ENCODE results near the gene POU6F2. TPM values are rescaled to one million over a fixed set of nuclear protein-coding genes. Genes with fewer than 3 reads are reported as not detected.
"Not testable (repeated sequence)": the region's sequence is repeated elsewhere in the genome, so short reads cannot be mapped to it uniquely, and the experiment has no call there.

POU6F2 gene
- polyA plus RNA-seq, 6 donors from 2014 or later = not detected

DNA sequence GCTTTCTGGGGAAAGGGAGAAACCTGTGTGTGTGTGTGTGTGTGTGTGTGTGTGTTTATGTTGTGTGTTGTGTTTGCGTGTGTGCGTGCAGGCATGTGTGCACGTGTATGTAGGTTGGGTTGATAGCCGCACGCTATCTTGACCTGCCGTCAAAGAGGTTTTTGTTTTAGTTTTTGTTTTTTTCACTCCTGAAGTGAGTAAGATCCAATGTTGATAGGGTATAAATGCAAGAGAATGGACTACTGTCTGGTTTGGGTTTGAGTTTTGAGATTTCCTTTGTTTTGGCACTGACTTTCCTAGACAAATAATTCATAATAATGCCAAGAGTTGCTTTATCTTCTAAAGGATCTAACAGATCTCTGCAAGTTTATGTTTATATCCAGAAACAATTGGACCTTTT lies 27.8 kb downstream of the POU6F2 start:
- peaks cover 0 to 3% (median 0%) of the 10 kb centered on the region in 3 donors for H3K27me3 Mint-ChIP-seq
- H3K4me1 Mint-ChIP-seq = no peaks in the 10 kb centered on the region
- no peaks in the 10 kb centered on the region for H3K36me3 Mint-ChIP-seq
- DNase-seq (no peak), ATAC-seq (ENCODE audit: low read depth in 2 of 2) (no peak)
- no peak overlapping the region for H3K4me3 Mint-ChIP-seq
- peaks cover 0 to 3% (median 0%) of the 10 kb centered on the region in 7 donors for H3K9me3 Mint-ChIP-seq
- H3K27ac Mint-ChIP-seq = no peak overlapping the region

DNA sequence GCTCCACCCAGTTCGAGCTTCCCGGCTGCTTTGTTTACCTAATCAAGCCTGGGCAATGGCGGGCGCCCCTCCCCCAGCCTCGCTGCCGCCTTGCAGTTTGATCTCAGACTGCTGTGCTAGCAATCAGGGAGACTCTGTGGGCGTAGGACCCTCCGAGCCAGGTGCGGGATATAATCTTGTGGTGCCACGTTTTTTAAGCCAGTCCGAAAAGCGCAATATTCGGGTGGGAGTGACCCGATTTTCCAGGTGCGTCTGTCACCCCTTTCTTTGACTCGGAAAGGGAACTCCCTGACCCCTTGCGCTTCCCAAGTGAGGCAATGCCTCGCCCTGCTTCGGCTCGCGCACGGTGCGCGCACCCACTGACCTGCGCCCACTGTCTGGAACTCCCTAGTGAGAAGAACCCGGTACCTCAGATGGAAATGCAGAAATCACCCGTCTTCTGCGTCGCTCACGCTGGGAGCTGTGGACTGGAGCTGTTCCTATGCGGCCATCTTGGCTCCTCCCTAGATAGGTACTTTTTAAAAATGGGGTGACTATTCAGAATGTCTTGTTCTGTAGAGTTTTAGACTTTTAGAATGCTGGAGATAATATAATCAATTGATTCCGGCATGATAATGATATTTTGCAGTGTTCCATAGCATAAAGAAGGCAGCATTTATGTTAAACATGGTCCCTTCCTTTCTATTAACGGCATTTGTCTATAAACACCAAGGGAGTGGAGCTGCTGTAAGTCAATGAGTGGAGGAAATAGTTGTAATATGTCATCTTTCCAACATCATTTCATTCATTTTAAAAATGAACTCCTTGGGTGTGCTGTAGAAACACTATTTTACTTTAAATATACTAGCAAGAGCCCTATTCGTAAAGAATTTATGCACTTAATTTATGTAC lies 35.6 kb downstream of the POU6F2 start:
- H3K4me3 Mint-ChIP-seq; H3K9me3 Mint-ChIP-seq; H3K4me1 Mint-ChIP-seq; ATAC-seq (ENCODE audit: low read depth in 2 of 2); H3K27me3 Mint-ChIP-seq; H3K36me3 Mint-ChIP-seq; DNase-seq: not testable (repeated sequence)
- H3K27ac Mint-ChIP-seq = peak overlapping the region in 1 of 6 donors; percentile 89

DNA sequence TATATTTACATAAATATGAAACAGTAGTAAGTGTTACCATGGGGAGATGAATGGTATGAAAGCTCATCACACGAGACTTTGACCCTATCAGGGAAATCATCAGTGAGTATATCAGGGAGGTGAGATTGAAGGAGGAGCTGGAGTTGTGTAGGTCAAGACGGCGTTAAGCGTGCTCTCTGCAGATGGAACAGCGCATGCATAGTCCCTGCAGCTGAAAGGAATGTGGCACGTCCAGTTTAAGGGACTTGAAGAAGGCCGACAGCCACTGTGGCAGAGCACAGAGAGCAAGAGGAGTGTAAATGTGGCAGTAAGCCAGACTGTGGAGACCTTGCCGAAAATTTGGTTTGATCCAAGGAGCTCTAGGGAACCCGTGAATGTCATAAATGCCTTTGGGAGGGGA lies 38.9 kb downstream of the POU6F2 start:
- no peak for DNase-seq
- Mint-ChIP-seq H3K27me3 (peaks cover 0 to 4% (median 0%) of the 10 kb centered on the region in 3 donors), H3K9me3 (peaks cover 0 to 4% (median 0%) of the 10 kb centered on the region in 7 donors), H3K27ac (no peak overlapping the region), H3K36me3 (no peaks in the 10 kb centered on the region), H3K4me3 (no peak overlapping the region), H3K4me1 (no peaks in the 10 kb centered on the region)
- no peak for ATAC-seq (ENCODE audit: low read depth in 2 of 2)

DNA sequence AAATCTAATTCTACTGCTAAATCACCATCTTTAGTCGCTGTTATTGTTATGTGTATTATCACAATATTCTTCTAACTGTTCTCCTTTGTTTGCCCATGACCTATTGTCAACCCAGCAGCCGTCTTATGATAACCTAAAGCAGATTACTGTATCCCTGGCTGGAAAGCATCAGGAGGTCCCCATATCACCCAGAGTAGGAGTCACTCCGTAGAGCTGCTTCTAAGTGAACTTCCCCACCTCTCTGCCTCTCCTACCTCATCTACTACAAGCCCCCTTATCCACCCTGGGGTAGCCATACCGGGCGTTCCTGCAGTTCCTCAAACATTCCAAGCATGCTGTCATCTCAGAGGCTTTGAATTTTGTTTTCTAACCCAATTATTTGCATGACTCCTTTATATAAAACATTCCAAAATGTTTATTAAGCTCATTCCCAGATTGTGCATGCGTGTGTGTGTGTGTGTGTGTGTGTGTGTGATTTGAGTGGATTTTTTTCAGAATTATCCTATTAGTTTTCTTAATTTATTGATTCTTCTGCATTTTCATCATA lies 39.7 kb downstream of the POU6F2 start:
- peaks cover 0 to 2% (median under 1%) of the 10 kb centered on the region in 7 donors for H3K9me3 Mint-ChIP-seq
- H3K36me3 Mint-ChIP-seq = no peaks in the 10 kb centered on the region
- DNase-seq (no peak), ATAC-seq (ENCODE audit: low read depth in 2 of 2) (no peak)
- peak overlapping the region in 2 of 6 donors; percentile 5 to 16 for H3K27ac Mint-ChIP-seq
- no peak overlapping the region for H3K4me3 Mint-ChIP-seq
- H3K27me3 Mint-ChIP-seq = peaks cover 0 to 4% (median under 1%) of the 10 kb centered on the region in 3 donors
- no peaks in the 10 kb centered on the region for H3K4me1 Mint-ChIP-seq

DNA sequence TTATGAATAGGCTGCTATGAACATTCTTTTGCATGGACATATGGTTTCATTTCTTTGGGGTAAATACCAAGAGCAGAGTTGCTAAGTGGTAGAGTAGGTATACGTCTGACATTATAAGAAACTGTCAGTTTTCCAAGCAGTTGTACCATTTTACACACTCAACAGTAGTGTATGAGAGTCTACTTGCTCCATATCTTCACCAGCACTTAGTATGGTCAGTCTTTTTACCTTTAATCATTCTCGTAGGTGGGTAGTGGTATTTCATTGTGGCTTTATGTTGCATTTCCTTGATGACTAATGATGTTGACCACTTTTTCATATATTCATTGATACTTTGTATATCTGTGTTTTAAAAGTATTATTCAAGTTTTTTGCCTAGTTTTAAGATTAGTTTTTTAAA lies 45.1 kb downstream of the POU6F2 start:
- ATAC-seq (ENCODE audit: low read depth in 2 of 2) (no peak), DNase-seq (no peak)
- Mint-ChIP-seq H3K9me3 (peaks cover 0 to 15% (median 8%) of the 10 kb centered on the region in 7 donors), H3K36me3 (no peaks in the 10 kb centered on the region), H3K4me1 (no peaks in the 10 kb centered on the region), H3K4me3 (no peak overlapping the region), H3K27ac (no peak overlapping the region), H3K27me3 (peaks cover 0 to 4% (median 0%) of the 10 kb centered on the region in 3 donors)

DNA sequence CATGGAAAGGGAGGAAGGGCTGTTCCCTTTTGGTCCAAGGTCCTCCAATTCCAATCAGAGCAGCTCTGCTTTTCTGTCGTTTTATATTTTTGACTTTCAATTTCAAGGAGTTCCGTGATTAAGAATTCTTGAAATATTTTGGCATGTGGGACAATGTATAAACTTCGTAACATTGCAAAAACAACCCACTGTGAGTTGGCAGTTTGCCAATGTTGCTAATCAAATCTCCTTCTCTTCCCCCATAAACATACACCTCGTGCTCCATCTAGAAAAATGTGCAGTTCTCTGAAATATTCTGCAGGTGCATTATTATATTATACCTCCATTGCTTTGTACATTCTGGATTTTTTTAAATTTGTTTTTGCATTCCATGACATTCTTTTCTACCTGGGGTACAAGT lies 49.8 kb downstream of the POU6F2 start:
- no peak overlapping the region for H3K27ac Mint-ChIP-seq
- H3K4me1 Mint-ChIP-seq = no peaks in the 10 kb centered on the region
- H3K27me3 Mint-ChIP-seq = peaks cover 0 to 4% (median 0%) of the 10 kb centered on the region in 3 donors
- ATAC-seq (ENCODE audit: low read depth in 2 of 2) (no peak), DNase-seq (no peak)
- H3K4me3 Mint-ChIP-seq = no peak overlapping the region
- H3K9me3 Mint-ChIP-seq = peaks cover 0 to 14% (median 8%) of the 10 kb centered on the region in 7 donors
- H3K36me3 Mint-ChIP-seq = no peaks in the 10 kb centered on the region

DNA sequence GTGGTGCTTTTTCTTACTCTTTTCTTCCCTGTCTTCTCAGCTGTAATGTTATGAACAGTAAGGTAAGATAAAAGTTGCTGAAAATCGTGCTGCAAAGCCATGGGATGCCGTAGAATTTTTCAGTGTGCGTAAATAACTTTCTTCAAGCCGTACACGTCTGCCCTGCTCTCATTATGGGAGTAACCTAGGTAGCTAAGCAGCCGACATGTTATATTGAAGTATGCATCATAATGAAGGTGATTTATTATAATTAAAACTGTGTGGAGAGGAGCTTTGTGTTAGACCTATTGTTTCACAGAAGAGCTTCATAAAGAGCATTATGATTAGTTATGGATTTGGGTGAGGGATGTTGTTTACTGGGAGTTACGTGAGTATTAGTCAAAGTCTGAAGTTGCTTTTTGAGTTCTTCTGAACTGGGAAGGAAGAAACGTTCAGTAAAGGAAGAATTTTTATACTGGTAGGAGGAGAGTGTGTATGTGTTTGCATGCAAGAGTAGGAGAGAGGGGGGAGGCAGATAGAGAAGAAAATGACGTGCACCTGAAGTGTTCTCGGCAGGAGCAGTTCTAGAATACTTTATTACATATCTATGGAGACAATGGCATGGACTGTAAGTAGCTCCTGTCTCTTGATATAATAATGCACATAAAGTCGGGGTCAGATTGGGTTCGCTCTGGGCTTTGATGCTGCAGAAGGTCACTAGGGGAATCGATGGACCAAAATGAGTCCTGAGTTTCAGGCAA lies 56.3 kb downstream of the POU6F2 start:
- H3K4me3 Mint-ChIP-seq = no peak overlapping the region
- no peaks in the 10 kb centered on the region for H3K36me3 Mint-ChIP-seq
- H3K4me1 Mint-ChIP-seq = no peaks in the 10 kb centered on the region
- H3K9me3 Mint-ChIP-seq = no peaks in the 10 kb centered on the region
- H3K27me3 Mint-ChIP-seq = peaks cover 0 to 11% (median 5%) of the 10 kb centered on the region in 3 donors
- H3K27ac Mint-ChIP-seq = no peak overlapping the region
- no peak for DNase-seq
- no peak for ATAC-seq (ENCODE audit: low read depth in 2 of 2)

DNA sequence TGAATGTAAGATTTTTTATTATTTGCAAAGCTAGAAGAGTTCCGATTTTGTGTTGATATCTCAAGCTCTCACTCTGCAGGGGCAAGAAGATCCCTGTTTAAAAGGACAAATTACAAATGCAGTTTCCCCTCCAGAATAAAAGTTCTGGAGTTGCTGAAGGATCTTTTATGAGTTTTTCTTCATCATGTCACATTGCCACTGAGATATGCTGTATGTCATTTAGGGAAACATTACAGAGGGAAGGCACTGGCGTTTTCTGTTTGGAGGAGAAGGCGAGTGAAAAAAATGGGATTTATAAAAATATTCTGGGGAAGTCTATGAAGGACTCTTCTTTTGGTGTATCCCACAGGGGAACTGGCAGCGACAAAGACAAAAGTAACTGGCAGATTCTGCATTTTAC lies 57.4 kb downstream of the POU6F2 start:
- ATAC-seq (ENCODE audit: low read depth in 2 of 2) (no peak), DNase-seq (no peak)
- no peaks in the 10 kb centered on the region for H3K4me1 Mint-ChIP-seq
- no peaks in the 10 kb centered on the region for H3K9me3 Mint-ChIP-seq
- H3K27me3 Mint-ChIP-seq = peaks cover 0 to 11% (median 5%) of the 10 kb centered on the region in 3 donors
- no peaks in the 10 kb centered on the region for H3K36me3 Mint-ChIP-seq
- no peak overlapping the region for H3K4me3 Mint-ChIP-seq
- H3K27ac Mint-ChIP-seq = peak overlapping the region in 1 of 6 donors; percentile 77

DNA sequence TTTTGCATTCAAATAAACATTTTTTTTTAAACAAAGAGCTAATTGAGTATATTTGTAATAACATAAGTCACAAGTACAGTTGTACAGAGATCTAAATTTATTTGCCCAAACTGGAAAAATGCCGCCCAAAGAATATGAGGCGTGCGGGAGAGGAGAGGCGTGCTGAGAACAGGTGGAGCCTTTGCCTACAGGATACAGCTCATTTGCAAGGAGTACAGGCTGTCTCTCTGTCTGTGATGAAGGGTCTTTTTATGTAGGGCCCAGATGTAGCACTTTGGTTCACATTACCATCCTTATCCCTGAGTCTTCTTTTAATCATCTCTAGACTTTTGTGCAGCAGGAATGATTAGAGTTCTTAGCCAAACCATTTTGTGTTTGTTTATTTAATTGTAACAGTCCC lies 58.2 kb downstream of the POU6F2 start:
- no peak for DNase-seq
- peaks cover 0 to 11% (median 5%) of the 10 kb centered on the region in 3 donors for H3K27me3 Mint-ChIP-seq
- H3K9me3 Mint-ChIP-seq = no peaks in the 10 kb centered on the region
- no peak overlapping the region for H3K27ac Mint-ChIP-seq
- H3K36me3 Mint-ChIP-seq = no peaks in the 10 kb centered on the region
- no peak overlapping the region for H3K4me3 Mint-ChIP-seq
- ATAC-seq (ENCODE audit: low read depth in 2 of 2) = no peak
- H3K4me1 Mint-ChIP-seq = no peaks in the 10 kb centered on the region

DNA sequence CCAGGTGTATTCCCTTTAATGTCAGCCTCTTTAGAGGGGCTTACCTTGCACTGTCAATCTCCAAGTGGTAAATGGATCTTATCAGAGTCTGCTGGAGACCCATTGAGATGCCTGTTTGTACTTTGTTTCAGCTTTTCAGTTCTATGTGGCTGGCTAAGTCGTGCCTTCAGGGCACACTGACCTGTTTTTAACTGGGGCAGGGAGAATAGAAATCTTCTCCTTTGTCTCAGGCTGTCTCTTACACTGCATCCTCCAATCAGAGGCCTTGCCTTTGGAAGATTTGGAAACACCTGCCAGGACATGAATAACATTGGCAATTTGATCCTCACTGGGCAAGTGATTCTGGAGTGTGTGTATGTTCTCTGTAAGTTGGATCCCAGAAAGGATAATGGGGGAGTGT lies 65.0 kb downstream of the POU6F2 start:
- no peak overlapping the region for H3K27ac Mint-ChIP-seq
- no peaks in the 10 kb centered on the region for H3K27me3 Mint-ChIP-seq
- H3K4me1 Mint-ChIP-seq = no peaks in the 10 kb centered on the region
- ATAC-seq (ENCODE audit: low read depth in 2 of 2) = no peak
- no peak overlapping the region for H3K4me3 Mint-ChIP-seq
- no peak for DNase-seq
- no peaks in the 10 kb centered on the region for H3K9me3 Mint-ChIP-seq
- H3K36me3 Mint-ChIP-seq = no peaks in the 10 kb centered on the region

DNA sequence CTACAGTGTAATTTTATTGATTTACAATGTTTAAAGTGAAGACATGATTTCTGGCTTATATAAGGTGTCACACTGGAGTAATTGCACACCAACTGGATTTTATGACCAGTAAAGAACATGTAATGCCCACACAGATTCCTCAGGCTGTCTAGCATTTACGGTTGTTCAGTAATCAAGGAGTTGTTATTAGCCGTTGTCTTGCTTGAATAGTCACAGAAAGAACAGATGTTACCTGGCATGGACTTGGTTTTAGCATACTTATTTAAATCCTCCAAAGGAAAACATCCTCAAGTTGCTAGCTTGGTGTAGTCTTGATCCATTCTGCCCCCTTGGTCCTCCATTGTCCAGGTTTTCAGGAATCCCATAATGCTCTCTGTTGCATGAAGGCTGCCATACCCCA lies 65.8 kb downstream of the POU6F2 start:
- no peak for DNase-seq
- no peaks in the 10 kb centered on the region for H3K27me3 Mint-ChIP-seq
- no peaks in the 10 kb centered on the region for H3K9me3 Mint-ChIP-seq
- ATAC-seq (ENCODE audit: low read depth in 2 of 2) = no peak
- H3K4me1 Mint-ChIP-seq = no peaks in the 10 kb centered on the region
- H3K27ac Mint-ChIP-seq = no peak overlapping the region
- no peak overlapping the region for H3K4me3 Mint-ChIP-seq
- H3K36me3 Mint-ChIP-seq = no peaks in the 10 kb centered on the region

DNA sequence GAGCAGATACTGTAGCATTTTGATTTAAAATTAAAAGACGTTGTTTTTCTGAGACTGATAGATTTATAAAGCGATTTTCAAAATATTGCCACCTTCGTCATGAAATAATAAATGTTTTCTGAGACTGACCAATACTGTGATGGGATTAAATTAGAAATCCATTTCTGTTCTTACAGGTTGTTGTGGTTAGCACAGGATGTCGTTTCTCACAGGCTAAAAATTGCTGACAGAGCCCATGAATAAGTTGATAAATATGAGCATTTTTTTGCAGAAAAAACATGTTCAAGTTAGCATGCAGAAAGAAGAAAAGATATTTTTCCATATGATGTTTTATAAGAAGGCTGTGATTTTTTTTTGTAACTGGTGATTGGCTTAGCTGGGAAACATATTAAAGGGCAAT lies 66.8 kb downstream of the POU6F2 start:
- H3K27me3 Mint-ChIP-seq = no peaks in the 10 kb centered on the region
- no peak overlapping the region for H3K27ac Mint-ChIP-seq
- H3K9me3 Mint-ChIP-seq = peaks cover 0 to 6% (median 0%) of the 10 kb centered on the region in 7 donors
- DNase-seq (no peak), ATAC-seq (ENCODE audit: low read depth in 2 of 2) (no peak)
- no peaks in the 10 kb centered on the region for H3K36me3 Mint-ChIP-seq
- H3K4me1 Mint-ChIP-seq = no peaks in the 10 kb centered on the region
- no peak overlapping the region for H3K4me3 Mint-ChIP-seq

DNA sequence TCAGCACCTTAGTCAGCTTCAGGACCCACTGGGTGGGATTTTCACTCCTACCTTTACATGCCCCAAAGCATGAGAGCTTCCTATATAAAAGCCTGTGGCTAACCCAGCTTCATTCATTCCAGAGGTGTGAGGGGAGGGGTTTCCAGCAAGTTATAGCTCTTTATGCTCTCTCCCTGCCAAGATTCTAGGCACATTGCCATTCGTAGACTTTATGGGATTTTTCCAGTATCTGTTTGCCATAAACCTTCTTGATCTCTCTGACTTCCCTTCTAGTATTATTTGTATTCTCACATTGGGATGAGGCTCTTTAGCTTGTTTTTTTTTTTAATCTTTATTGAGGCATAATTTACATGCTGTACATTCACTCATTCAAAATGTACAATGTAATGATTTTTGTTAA lies 67.5 kb downstream of the POU6F2 start:
- Mint-ChIP-seq H3K9me3 (peaks cover 0 to 6% (median 0%) of the 10 kb centered on the region in 7 donors), H3K4me3 (no peak overlapping the region)

More for the DNA sequence above, 67.5 kb downstream of the POU6F2 start:
- no peaks in the 10 kb centered on the region for H3K36me3 Mint-ChIP-seq
- DNase-seq (no peak), ATAC-seq (ENCODE audit: low read depth in 2 of 2) (no peak)
- no peaks in the 10 kb centered on the region for H3K4me1 Mint-ChIP-seq
- no peaks in the 10 kb centered on the region for H3K27me3 Mint-ChIP-seq
- H3K27ac Mint-ChIP-seq = no peak overlapping the region

All from naive B cell (primary cell).